GM23248 (cell line): Measurements from ENCODE around the gene CSTF2. TPM values are rescaled to one million over a fixed set of nuclear protein-coding genes. Genes with fewer than 3 reads are reported as not detected.

ENCODE experiments used
- DNase-seq: peaks from one replicate; pipeline ENCODE4 v3.0.0-alpha.2; 2015
- H2AFZ ChIP-seq: fragments of 200-600 bp; sonication (generic); 2 replicates; pipeline ENCODE4 v1.6.1; 2016; ENCODE audit warnings: antibody characterized with exemption
- H3F3A ChIP-seq: fragments of 200-600 bp; sonication (generic); 2 replicates; pipeline ENCODE4 v1.6.1; 2016; ENCODE audit warnings: mild to moderate bottlenecking, antibody characterized with exemption, mixed run types; ENCODE audit not compliant: insufficient read depth
- H3K27ac ChIP-seq: fragments of 200-600 bp; sonication (generic); 2 replicates; pipeline ENCODE4 v1.5.1; 2016; ENCODE audit warnings: mild to moderate bottlenecking
- H3K27me3 ChIP-seq: fragments of 200-600 bp; sonication (generic); replicated peaks from 2 replicates; pipeline ENCODE4 v1.6.1; 2016; ENCODE audit warnings: mild to moderate bottlenecking; ENCODE audit not compliant: insufficient read depth
- H3K36me3 ChIP-seq: fragments of 200-600 bp; sonication (generic); 2 replicates; pipeline ENCODE4 v1.6.1; 2016; ENCODE audit warnings: low read depth, mild to moderate bottlenecking
- H3K4me1 ChIP-seq: fragments of 200-600 bp; sonication (generic); 2 replicates; pipeline ENCODE4 v1.6.1; 2016; ENCODE audit warnings: mild to moderate bottlenecking; ENCODE audit not compliant: insufficient read depth
- H3K4me2 ChIP-seq: fragments of 200-600 bp; sonication (generic); one replicate; pipeline ENCODE4 v1.6.1; 2016; ENCODE audit warnings: mild to moderate bottlenecking; ENCODE audit not compliant: unreplicated experiment
- H3K4me3 ChIP-seq: fragments of 200-600 bp; sonication (generic); 2 replicates; pipeline ENCODE4 v1.5.1; 2016; ENCODE audit warnings: mild to moderate bottlenecking
- H3K79me2 ChIP-seq: fragments of 200-600 bp; sonication (generic); 2 replicates; pipeline ENCODE4 v1.6.1; 2016; ENCODE audit warnings: mild to moderate bottlenecking; ENCODE audit not compliant: insufficient read depth
- H3K9ac ChIP-seq: fragments of 200-600 bp; sonication (generic); 2 replicates; pipeline ENCODE4 v1.6.1; 2016; ENCODE audit warnings: mild to moderate bottlenecking
- H3K9me2 ChIP-seq: fragments of 200-600 bp; sonication (generic); 2 replicates; pipeline ENCODE4 v1.6.1; 2016; ENCODE audit warnings: mixed run types, mild to moderate bottlenecking, moderate library complexity; ENCODE audit not compliant: insufficient read depth
- H3K9me3 ChIP-seq: fragments of 200-600 bp; sonication (generic); one replicate; pipeline ENCODE4 v1.6.1; 2017; ENCODE audit warnings: low read depth
- H4K20me1 ChIP-seq: fragments of 200-600 bp; sonication (generic); 2 replicates; pipeline ENCODE4 v1.6.0; 2016; ENCODE audit not compliant: insufficient read depth
- EZH2 ChIP-seq: fragments of 200-600 bp; sonication (generic); IDR thresholded peaks from 2 replicates; pipeline ENCODE4 v1.6.1; 2018; ENCODE audit warnings: antibody characterized with exemption, mild to moderate bottlenecking; ENCODE audit not compliant: insufficient read depth, poor library complexity, severe bottlenecking
- EZH2phosphoT487 ChIP-seq: fragments of 200-600 bp; sonication (generic); IDR thresholded peaks from 2 replicates; pipeline ENCODE4 v1.6.1; 2018; ENCODE audit warnings: antibody characterized with exemption, moderate library complexity, mild to moderate bottlenecking, low read depth; ENCODE audit not compliant: insufficient read depth
- WGBS, 2 experiments: methylation state at CpG; one replicate each; pipeline ENCODE4 v1.1.6; 2015 to 2017; ENCODE audit warnings: low lambda C conversion rate in 2 of 2, low coverage in 1 of 2; ENCODE audit errors: missing lambda C conversion rate in 2 of 2; 5-methylcytosine and 5-hydroxymethylcytosine counted together
- in situ Hi-C: fragments of 300-500 bp; cut with MboI; formaldehyde crosslinking; loops from 2 replicates; pipeline ENCODE4 v1.15.0; 2020
- polyA plus RNA-seq: library from polyadenylated mRNA; unstranded; fragments of >200 nt; fragmentation: Nextera tagmentation; extraction: Ambion mirVana; gene quantifications from 2 replicates; pipeline ENCODE4 v1.2.1, GENCODE V29; 2016
- total RNA-seq: library from RNA; depleted of rRNA; stranded (reverse); fragments of >200 nt; shearing (Covaris generic); gene quantifications from 2 replicates; pipeline ENCODE4 v1.2.3, GENCODE V29; 2014

The CSTF2 gene
- total and polyA plus RNA-seq, 2 experiments from 2014 or later: 12.3 to 15.7 TPM

GRCh38 chrX:100831219-100831946 is 11.2 kb downstream of the CSTF2 start:
- WGBS, 2 experiments: 90 to 93% methylated on average over 8 of the region's 9 CpGs
- H2AFZ ChIP-seq: no peak overlapping the region
- H3K4me1 ChIP-seq: no peaks in the 10 kb centered on the region
- H3K9ac ChIP-seq: no peak overlapping the region
- TF ChIP-seq EZH2: no peak
- no peak for TF ChIP-seq EZH2phosphoT487
- H3K36me3 ChIP-seq: peaks cover 7% of the 10 kb centered on the region; the same call in 1 of the 2 replicates
- no peaks in the 10 kb centered on the region for H3K79me2 ChIP-seq
- H3K27ac ChIP-seq: no peak overlapping the region
- no peaks in the 10 kb centered on the region for H3K9me3 ChIP-seq
- no peak overlapping the region for H3K4me2 ChIP-seq
- DNase-seq: no peak
- H3K4me3 ChIP-seq: no peak overlapping the region
- no peaks in the 10 kb centered on the region for H4K20me1 ChIP-seq
- H3K27me3 ChIP-seq: no peaks in the 10 kb centered on the region
- no peaks in the 10 kb centered on the region for H3K9me2 ChIP-seq
- in situ Hi-C loops: no loop called here
- H3F3A ChIP-seq: no peaks in the 10 kb centered on the region

- TF ChIP-seq EZH2 (no peak), EZH2phosphoT487 (no peak)
Observed at GRCh38 chrX:100850317-100850716, 30.1 kb downstream of the CSTF2 start.

GRCh38 chrX:100852810-100853209 is 32.6 kb downstream of the CSTF2 start:
- no peaks in the 10 kb centered on the region for H3K79me2 ChIP-seq
- no peak overlapping the region for H2AFZ ChIP-seq
- H3K4me1 ChIP-seq: no peaks in the 10 kb centered on the region
- no peaks in the 10 kb centered on the region for H3F3A ChIP-seq
- DNase-seq: no peak
- no peak overlapping the region for H3K27ac ChIP-seq
- 0 to 8% methylated on average over 2 of the region's 2 CpGs for WGBS, 2 experiments
- TF ChIP-seq EZH2 (no peak), EZH2phosphoT487 (no peak)
- no peaks in the 10 kb centered on the region for H3K36me3 ChIP-seq
- no peaks in the 10 kb centered on the region for H3K27me3 ChIP-seq
- in situ Hi-C loops: no loop called here
- H3K4me3 ChIP-seq: no peak overlapping the region
- no peaks in the 10 kb centered on the region for H3K9me2 ChIP-seq
- no peak overlapping the region for H3K4me2 ChIP-seq
- H3K9me3 ChIP-seq: no peaks in the 10 kb centered on the region
- no peak overlapping the region for H3K9ac ChIP-seq
- no peaks in the 10 kb centered on the region for H4K20me1 ChIP-seq

More at GRCh38 chrX:100850317-100850716, 30.1 kb downstream of the CSTF2 start:
- Histone ChIP-seq H3K4me1 (no peaks in the 10 kb centered on the region), H3K9me2 (no peaks in the 10 kb centered on the region), H4K20me1 (no peaks in the 10 kb centered on the region), H3K36me3 (no peaks in the 10 kb centered on the region), H3K27me3 (no peaks in the 10 kb centered on the region), H2AFZ (no peak overlapping the region), H3K9me3 (no peaks in the 10 kb centered on the region), H3K4me3 (no peak overlapping the region), H3K79me2 (no peaks in the 10 kb centered on the region), H3K4me2 (no peak overlapping the region), H3K27ac (no peak overlapping the region), H3F3A (no peaks in the 10 kb centered on the region), H3K9ac (no peak overlapping the region)
- in situ Hi-C loops: no loop called here
- 63 to 70% methylated on average over 4 of the region's 4 CpGs for whole genome bisulfite sequencing, 2 experiments
- DNase-seq: no peak

GRCh38 chrX:100863326-100863864 is 43.2 kb downstream of the CSTF2 start:
- TF ChIP-seq EZH2 (no peak), EZH2phosphoT487 (no peak)

More at GRCh38 chrX:100863326-100863864, 43.2 kb downstream of the CSTF2 start:
- H3K79me2 ChIP-seq: no peaks in the 10 kb centered on the region
- H3K4me1 ChIP-seq: no peaks in the 10 kb centered on the region
- H4K20me1 ChIP-seq: no peaks in the 10 kb centered on the region
- H3K9me2 ChIP-seq: no peaks in the 10 kb centered on the region
- no peak overlapping the region for H3K27ac ChIP-seq
- no peaks in the 10 kb centered on the region for H3K9me3 ChIP-seq
- in situ Hi-C loops: no loop called here
- H3K27me3 ChIP-seq: no peaks in the 10 kb centered on the region
- H3F3A ChIP-seq: no peaks in the 10 kb centered on the region
- no peak for DNase-seq
- no peaks in the 10 kb centered on the region for H3K36me3 ChIP-seq
- H2AFZ ChIP-seq: no peak overlapping the region
- no peak overlapping the region for H3K9ac ChIP-seq
- no peak overlapping the region for H3K4me3 ChIP-seq
- 64 to 80% methylated on average over 5 to 6 of the region's 6 CpGs for WGBS, 2 experiments
- H3K4me2 ChIP-seq: no peak overlapping the region
